GM23338 (cell line): Measurements from ENCODE around the gene LAMC2. TPM values are rescaled to one million over a fixed set of nuclear protein-coding genes. Genes with fewer than 3 reads are reported as not detected.

Experiments used
- ATAC-seq: fragments of 200-7000 bp; cut with Tn5 transposase; 3 replicates; pipeline ENCODE4 v1.9.1; 2020
- DNase-seq: peaks from one replicate; pipeline ENCODE4 v3.0.0-alpha.2; 2015; ENCODE audit warnings: low spot score
- H2AFZ ChIP-seq: fragments of 200-600 bp; sonication (generic); 2 replicates; pipeline ENCODE4 v1.8.0; 2016; ENCODE audit warnings: antibody characterized with exemption, mild to moderate bottlenecking, moderate library complexity
- H3F3A ChIP-seq: fragments of 200-600 bp; sonication (generic); replicated peaks from 2 replicates; pipeline ENCODE4 v1.8.0; 2017; ENCODE audit warnings: antibody characterized with exemption, mixed run types, low read depth
- H3K27ac ChIP-seq: fragments of 200-600 bp; sonication (generic); 2 replicates; pipeline ENCODE4 v1.6.1; 2016; ENCODE audit warnings: low read depth
- H3K27me3 ChIP-seq: fragments of 200-600 bp; sonication (generic); 2 replicates; pipeline ENCODE4 v1.8.0; 2016; ENCODE audit warnings: mild to moderate bottlenecking, mixed run types, moderate library complexity; ENCODE audit not compliant: insufficient read depth
- H3K36me3 ChIP-seq: fragments of 200-600 bp; sonication (generic); 2 replicates; pipeline ENCODE4 v1.8.0; 2016; ENCODE audit warnings: mild to moderate bottlenecking; ENCODE audit not compliant: insufficient read depth
- H3K4me1 ChIP-seq: fragments of 200-600 bp; sonication (generic); 2 replicates; pipeline ENCODE4 v1.8.0; 2016; ENCODE audit warnings: mild to moderate bottlenecking, moderate library complexity; ENCODE audit not compliant: insufficient read depth
- H3K4me2 ChIP-seq: fragments of 200-600 bp; sonication (generic); 2 replicates; pipeline ENCODE4 v1.7.1; 2017; ENCODE audit warnings: mixed run types
- H3K4me3 ChIP-seq: fragments of 200-600 bp; sonication (generic); 2 replicates; pipeline ENCODE4 v1.6.1; 2016; ENCODE audit warnings: mixed run types
- H3K79me2 ChIP-seq: fragments of 200-600 bp; sonication (generic); replicated peaks from 2 replicates; pipeline ENCODE4 v1.8.0; 2017; ENCODE audit warnings: mild to moderate bottlenecking; ENCODE audit not compliant: insufficient read depth
- H3K9me2 ChIP-seq: fragments of 200-600 bp; sonication (generic); 2 replicates; pipeline ENCODE4 v1.8.0; 2017; ENCODE audit not compliant: insufficient read depth
- H4K20me1 ChIP-seq: fragments of 200-600 bp; sonication (generic); replicated peaks from 2 replicates; pipeline ENCODE4 v1.8.0; 2017; ENCODE audit warnings: mild to moderate bottlenecking; ENCODE audit not compliant: insufficient read depth
- H3K27ac Mint-ChIP-seq: 2 replicates; pipeline ENCODE4 v1.8.0; 2020; ENCODE audit warnings: inconsistent platforms, mild to moderate bottlenecking, moderate library complexity, mixed read lengths
- H3K27me3 Mint-ChIP-seq: 3 replicates; pipeline ENCODE4 v1.8.0; 2022; ENCODE audit warnings: low read depth, mild to moderate bottlenecking, moderate library complexity, mixed read lengths, inconsistent platforms; ENCODE audit not compliant: insufficient read depth, poor library complexity
- H3K36me3 Mint-ChIP-seq: 3 replicates; pipeline ENCODE4 v1.8.0; 2021; ENCODE audit warnings: low read depth, mild to moderate bottlenecking, inconsistent platforms, moderate library complexity, mixed read lengths
- H3K4me1 Mint-ChIP-seq: 3 replicates; pipeline ENCODE4 v1.8.0; 2020; ENCODE audit warnings: mild to moderate bottlenecking, inconsistent platforms, mixed read lengths
- H3K4me3 Mint-ChIP-seq: 3 replicates; pipeline ENCODE4 v1.8.0; 2021; ENCODE audit warnings: moderate library complexity, mild to moderate bottlenecking, inconsistent platforms, mixed read lengths
- H3K9me3 Mint-ChIP-seq: 3 replicates; pipeline ENCODE4 v1.8.0; 2020; ENCODE audit warnings: moderate library complexity, mild to moderate bottlenecking, inconsistent platforms, mixed read lengths
- CREB1 ChIP-seq: fragments of 250-450 bp; sonication (Bioruptor Pico); IDR thresholded peaks from 2 replicates; pipeline ENCODE4 v1.5.0; 2020; ENCODE audit warnings: low read depth, mild to moderate bottlenecking, moderate library complexity
- EZH2 ChIP-seq: fragments of 200-600 bp; sonication (generic); IDR thresholded peaks from one replicate; pipeline ENCODE4 v1.8.0; 2017; ENCODE audit warnings: antibody characterized with exemption, mild to moderate bottlenecking, low read depth; ENCODE audit not compliant: unreplicated experiment
- EZH2phosphoT487 ChIP-seq: fragments of 200-600 bp; sonication (generic); IDR thresholded peaks from one replicate; pipeline ENCODE4 v1.8.1; 2018; ENCODE audit warnings: antibody characterized with exemption; ENCODE audit not compliant: unreplicated experiment
- JUNB ChIP-seq: IDR thresholded peaks from one replicate; pipeline ENCODE4 v1.6.1; 2016; ENCODE audit warnings: antibody characterized with exemption; ENCODE audit not compliant: unreplicated experiment
- NANOG ChIP-seq: IDR thresholded peaks from 2 replicates; pipeline ENCODE4 v1.6.1; 2016; ENCODE audit warnings: antibody characterized with exemption, borderline replicate concordance
- POLR2AphosphoS5 ChIP-seq: IDR thresholded peaks from 2 replicates; pipeline ENCODE4 v1.6.1; 2016; ENCODE audit warnings: antibody characterized with exemption, low read depth
- ZNF114 ChIP-seq: fragments of 250-450 bp; sonication (Bioruptor Pico); IDR thresholded peaks from 2 replicates; pipeline ENCODE4 v1.5.0; 2020; ENCODE audit warnings: mild to moderate bottlenecking, moderate library complexity
- ZNF331 ChIP-seq: fragments of 250-450 bp; sonication (Bioruptor Pico); IDR thresholded peaks from 2 replicates; pipeline ENCODE4 v1.5.0; 2020; ENCODE audit warnings: low read depth, mild to moderate bottlenecking, moderate library complexity
- ZNF462 ChIP-seq: fragments of 250-450 bp; sonication (Bioruptor Pico); IDR thresholded peaks from 2 replicates; pipeline ENCODE4 v1.5.0; 2020; ENCODE audit warnings: mild to moderate bottlenecking, moderate library complexity
- polyA plus RNA-seq: library from polyadenylated mRNA; unstranded; fragments of >200 nt; fragmentation: Nextera tagmentation; extraction: Ambion mirVana; gene quantifications from 2 replicates; pipeline ENCODE4 v1.2.1, GENCODE V29; 2016
- total RNA-seq: library from RNA; depleted of rRNA; stranded (reverse); fragments of >200 nt; shearing (Covaris generic); gene quantifications from 2 replicates; pipeline ENCODE4 v1.2.3, GENCODE V29; 2014

LAMC2 gene
- total and polyA plus RNA-seq, 2 experiments from 2014 or later = 4.3 to 19.5 TPM

- peaks cover 3% of the 10 kb centered on the region; the same call in 1 of the 2 replicates for H3K9me2 ChIP-seq
- H3K79me2 ChIP-seq = no peaks in the 10 kb centered on the region
- Mint-ChIP-seq H3K27ac (no peak overlapping the region), H3K27me3 (peaks cover 5% of the 10 kb centered on the region), H3K4me1 (peaks cover 8% of the 10 kb centered on the region; the same call in 2 of the 3 replicates), H3K4me3 (no peak overlapping the region), H3K36me3 (no peaks in the 10 kb centered on the region), H3K9me3 (no peaks in the 10 kb centered on the region)
- H3F3A ChIP-seq = no peaks in the 10 kb centered on the region
- no peak overlapping the region for H3K27ac ChIP-seq
- no peaks in the 10 kb centered on the region for H3K27me3 ChIP-seq
- H3K36me3 ChIP-seq = no peaks in the 10 kb centered on the region
- H2AFZ ChIP-seq = no peak overlapping the region
- peaks cover 10% of the 10 kb centered on the region; the same call in 1 of the 2 replicates for H3K4me1 ChIP-seq
- H3K4me2 ChIP-seq = no peak overlapping the region
- no peak for ATAC-seq
- TF ChIP-seq EZH2 (no peak), ZNF114 (no peak), ZNF462 (CRISPR knock-in tag) (no peak), POLR2AphosphoS5 (no peak), EZH2phosphoT487 (no peak), NANOG (no peak)
- H4K20me1 ChIP-seq = no peaks in the 10 kb centered on the region
- H3K4me3 ChIP-seq = no peak overlapping the region
- no peak for DNase-seq
Measured at GRCh38 chr1:183173828-183174227, 12.2 kb upstream of the LAMC2 start.

- ATAC-seq (no peak), DNase-seq (no peak)
- no peaks in the 10 kb centered on the region for H3K36me3 Mint-ChIP-seq
- peaks cover 8% of the 10 kb centered on the region for H3K27me3 Mint-ChIP-seq
- no peaks in the 10 kb centered on the region for H3K9me3 Mint-ChIP-seq
- Histone ChIP-seq H3K4me2 (no peak overlapping the region), H3K27me3 (no peaks in the 10 kb centered on the region), H3K9me2 (no peaks in the 10 kb centered on the region), H4K20me1 (no peaks in the 10 kb centered on the region), H3K79me2 (no peaks in the 10 kb centered on the region), H3K4me1 (peaks cover 23% of the 10 kb centered on the region), H2AFZ (no peak overlapping the region), H3K4me3 (no peak overlapping the region), H3K36me3 (no peaks in the 10 kb centered on the region), H3F3A (no peaks in the 10 kb centered on the region), H3K27ac (no peak overlapping the region)
- H3K4me1 Mint-ChIP-seq = peaks cover 16% of the 10 kb centered on the region; the same call in 2 of the 3 replicates
- no peak overlapping the region for H3K27ac Mint-ChIP-seq
- no peak overlapping the region for H3K4me3 Mint-ChIP-seq
- TF ChIP-seq JUNB (no peak), EZH2phosphoT487 (no peak), POLR2AphosphoS5 (no peak), ZNF331 (no peak), NANOG (no peak), CREB1 (CRISPR knock-in tag) (no peak)
Measured at GRCh38 chr1:183175631-183176030, 10.4 kb upstream of the LAMC2 start.
